ENCODE data around the gene GMPPB.

Gene GMPPB

GRCh38 chr3:49681543-49681942 lies 42.2 kb downstream of the GMPPB start:
- intact Hi-C loops (cut with DNase I) = no loop called here
- DNase-seq = no peak

GRCh38 chr3:49681232-49681522 lies 42.6 kb downstream of the GMPPB start:
- intact Hi-C loops (cut with DNase I) = no loop called here
- DNase-seq = no peak

- peak in 29 of 42 donors; percentile 12 to 80 (median 52) for DNase-seq
- intact Hi-C loops (cut with DNase I) = no loop called here
Measured at GRCh38 chr3:49680493-49681231, 43.1 kb downstream of the GMPPB start.

- no peak for DNase-seq
- intact Hi-C loops (cut with DNase I) = no loop called here
Measured at GRCh38 chr3:49675912-49676311, 47.8 kb downstream of the GMPPB start.

GRCh38 chr3:49674497-49674983 lies 49.2 kb downstream of the GMPPB start:
- peak in 1 of 42 donors; percentile 24 for DNase-seq
- intact Hi-C loops (cut with DNase I) = loop anchor here (5.0 kb wide), 1 partner anchor 132 kb away; no protein-coding TSS in a partner anchor

- intact Hi-C loops (cut with DNase I) = loop anchor here (5.0 kb wide), 1 partner anchor 132 kb away; no protein-coding TSS in a partner anchor
- DNase-seq = peak; percentile 86 to 98 (median 94)
Measured at GRCh38 chr3:49673715-49674496, 49.8 kb downstream of the GMPPB start, which contains the start of gene APEH. Gene APEH, plus strand, starts transcription at chr3:49674351. Its CDS starts 51 bp downstream, at chr3:49674402.

GRCh38 chr3:49673121-49673714 lies 50.5 kb downstream of the GMPPB start:
- no peak for DNase-seq
- intact Hi-C loops (cut with DNase I) = loop anchor here (5.0 kb wide), 1 partner anchor 131 kb away; no protein-coding TSS in a partner anchor

- DNase-seq = peak; percentile 48 to 88 (median 70)
- intact Hi-C loops (cut with DNase I) = loop anchor here (5.0 kb wide), 1 partner anchor 129 kb away; no protein-coding TSS in a partner anchor
Measured at GRCh38 chr3:49671291-49672288, 52.2 kb downstream of the GMPPB start.

- no peak for DNase-seq
- intact Hi-C loops (cut with DNase I) = loop anchor here (5.0 kb wide), 1 partner anchor 129 kb away; no protein-coding TSS in a partner anchor
Measured at GRCh38 chr3:49670940-49671290, 52.8 kb downstream of the GMPPB start.
